ENCODE measurements around the gene PCBP3. TPM values are rescaled to one million over a fixed set of nuclear protein-coding genes. Genes with fewer than 3 reads are reported as not detected.

The PCBP3 gene
- total and polyA plus RNA-seq, 2 of the 13 experiments (the other 11 are each of a cell fraction or from before 2014, with no cell fraction given), result not detected

DNA sequence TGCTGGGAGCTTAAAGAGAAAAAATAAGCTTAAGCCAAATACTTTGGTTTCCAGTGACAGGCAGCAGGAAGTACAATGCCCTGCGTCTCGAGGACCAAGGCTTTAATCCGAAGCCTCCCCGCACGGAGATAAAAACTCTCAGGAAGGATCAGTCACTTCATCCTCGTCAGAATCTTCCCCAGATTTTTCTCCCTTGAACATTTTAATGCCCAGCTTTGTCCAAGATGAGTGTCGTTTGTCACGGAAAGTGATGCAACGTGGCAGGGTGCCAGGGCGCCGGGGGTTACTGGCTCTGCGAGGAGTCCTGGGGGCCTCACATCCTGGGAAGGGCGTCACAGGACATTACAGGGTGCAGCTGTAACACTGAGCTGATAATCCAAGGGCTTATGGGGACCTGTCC is 25.2 kb upstream of the PCBP3 start:
- 56% methylated on average over 9 of the region's 13 CpGs for WGBS (ENCODE audit: low lambda C conversion rate)
- FAIRE-seq (no peak), ATAC-seq (no peak), DNase-seq (ENCODE audit: low spot score) (no peak)
- peaks cover 12% of the 10 kb centered on the region for H3K4me1 ChIP-seq (ENCODE audit: insufficient read depth, low read length)
- CTCF ChIA-PET (ENCODE audit: low intra/inter-chr PET ratio, low total read pairs), result no interaction called here
- intact Hi-C loops (cut with micrococcal nuclease; ENCODE audit: unreplicated experiment) (no loop called here), in situ Hi-C loops (cut with HindIII; ENCODE audit: extremely low pct_ligation_motif_present, low pct_unique_long_range_greater_than_20kb) (no loop called here)
- no peak for TF ChIP-seq ZNF7 (CRISPR knock-in tag; IDR thresholded peaks at IDR 0.05)
- TF ChIP-seq, protein P1, sequence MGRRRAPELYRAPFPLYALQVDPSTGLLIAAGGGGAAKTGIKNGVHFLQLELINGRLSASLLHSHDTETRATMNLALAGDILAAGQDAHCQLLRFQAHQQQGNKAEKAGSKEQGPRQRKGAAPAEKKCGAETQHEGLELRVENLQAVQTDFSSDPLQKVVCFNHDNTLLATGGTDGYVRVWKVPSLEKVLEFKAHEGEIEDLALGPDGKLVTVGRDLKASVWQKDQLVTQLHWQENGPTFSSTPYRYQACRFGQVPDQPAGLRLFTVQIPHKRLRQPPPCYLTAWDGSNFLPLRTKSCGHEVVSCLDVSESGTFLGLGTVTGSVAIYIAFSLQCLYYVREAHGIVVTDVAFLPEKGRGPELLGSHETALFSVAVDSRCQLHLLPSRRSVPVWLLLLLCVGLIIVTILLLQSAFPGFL (CRISPR knock-in tag; IDR thresholded peaks at IDR 0.05), result no peak
- TF ChIP-seq, protein P2, sequence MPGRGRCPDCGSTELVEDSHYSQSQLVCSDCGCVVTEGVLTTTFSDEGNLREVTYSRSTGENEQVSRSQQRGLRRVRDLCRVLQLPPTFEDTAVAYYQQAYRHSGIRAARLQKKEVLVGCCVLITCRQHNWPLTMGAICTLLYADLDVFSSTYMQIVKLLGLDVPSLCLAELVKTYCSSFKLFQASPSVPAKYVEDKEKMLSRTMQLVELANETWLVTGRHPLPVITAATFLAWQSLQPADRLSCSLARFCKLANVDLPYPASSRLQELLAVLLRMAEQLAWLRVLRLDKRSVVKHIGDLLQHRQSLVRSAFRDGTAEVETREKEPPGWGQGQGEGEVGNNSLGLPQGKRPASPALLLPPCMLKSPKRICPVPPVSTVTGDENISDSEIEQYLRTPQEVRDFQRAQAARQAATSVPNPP (CRISPR knock-in tag; IDR thresholded peaks at IDR 0.05), result no peak
- TF ChIP-seq ZNF317 (CRISPR knock-in tag; IDR thresholded peaks at IDR 0.05), result no peak
- TF ChIP-seq, protein P3, sequence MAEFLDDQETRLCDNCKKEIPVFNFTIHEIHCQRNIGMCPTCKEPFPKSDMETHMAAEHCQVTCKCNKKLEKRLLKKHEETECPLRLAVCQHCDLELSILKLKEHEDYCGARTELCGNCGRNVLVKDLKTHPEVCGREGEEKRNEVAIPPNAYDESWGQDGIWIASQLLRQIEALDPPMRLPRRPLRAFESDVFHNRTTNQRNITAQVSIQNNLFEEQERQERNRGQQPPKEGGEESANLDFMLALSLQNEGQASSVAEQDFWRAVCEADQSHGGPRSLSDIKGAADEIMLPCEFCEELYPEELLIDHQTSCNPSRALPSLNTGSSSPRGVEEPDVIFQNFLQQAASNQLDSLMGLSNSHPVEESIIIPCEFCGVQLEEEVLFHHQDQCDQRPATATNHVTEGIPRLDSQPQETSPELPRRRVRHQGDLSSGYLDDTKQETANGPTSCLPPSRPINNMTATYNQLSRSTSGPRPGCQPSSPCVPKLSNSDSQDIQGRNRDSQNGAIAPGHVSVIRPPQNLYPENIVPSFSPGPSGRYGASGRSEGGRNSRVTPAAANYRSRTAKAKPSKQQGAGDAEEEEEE (CRISPR knock-in tag; IDR thresholded peaks at IDR 0.05; ENCODE audit: borderline replicate concordance), result no peak
- TF ChIP-seq ZNF230 (CRISPR knock-in tag; IDR thresholded peaks at IDR 0.05), result no peak
- no peak for TF ChIP-seq SCMH1 (CRISPR knock-in tag; IDR thresholded peaks at IDR 0.05; ENCODE audit: borderline replicate concordance)
- no peak for TF ChIP-seq IKZF4 (CRISPR knock-in tag; IDR thresholded peaks at IDR 0.05; ENCODE audit: borderline replicate concordance, low read depth, not compliant biosample characterization)
- no peak for TF ChIP-seq GTF3A (CRISPR knock-in tag; conservative IDR thresholded peaks at IDR 0.05)
- TF ChIP-seq, protein P4, sequence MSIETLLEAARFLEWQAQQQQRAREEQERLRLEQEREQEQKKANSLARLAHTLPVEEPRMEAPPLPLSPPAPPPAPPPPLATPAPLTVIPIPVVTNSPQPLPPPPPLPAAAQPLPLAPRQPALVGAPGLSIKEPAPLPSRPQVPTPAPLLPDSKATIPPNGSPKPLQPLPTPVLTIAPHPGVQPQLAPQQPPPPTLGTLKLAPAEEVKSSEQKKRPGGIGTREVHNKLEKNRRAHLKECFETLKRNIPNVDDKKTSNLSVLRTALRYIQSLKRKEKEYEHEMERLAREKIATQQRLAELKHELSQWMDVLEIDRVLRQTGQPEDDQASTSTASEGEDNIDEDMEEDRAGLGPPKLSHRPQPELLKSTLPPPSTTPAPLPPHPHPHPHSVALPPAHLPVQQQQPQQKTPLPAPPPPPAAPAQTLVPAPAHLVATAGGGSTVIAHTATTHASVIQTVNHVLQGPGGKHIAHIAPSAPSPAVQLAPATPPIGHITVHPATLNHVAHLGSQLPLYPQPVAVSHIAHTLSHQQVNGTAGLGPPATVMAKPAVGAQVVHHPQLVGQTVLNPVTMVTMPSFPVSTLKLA (IDR thresholded peaks at IDR 0.05), result no peak
- no peaks in the 10 kb centered on the region for H3K36me3 ChIP-seq (replicated peaks in 1 of 2; ENCODE audit: control insufficient read depth in 1 of 2, insufficient read depth in 2 of 2, low read length in 2 of 2)
- no peaks in the 10 kb centered on the region for H3K9me3 ChIP-seq (ENCODE audit: low read length)
- H3K27ac ChIP-seq (ENCODE audit: extremely low read length, insufficient read depth, low read length), result no peak overlapping the region
- no peaks in the 10 kb centered on the region for H3K79me2 ChIP-seq (ENCODE audit: insufficient read depth, low read length)
- no peak overlapping the region for H3K9ac ChIP-seq (ENCODE audit: insufficient read depth, low read depth, low read length)
- BruUV-seq (replicated peaks), result no TSS peak
- H3K4me3 ChIP-seq (replicated peaks in 1 of 3; ENCODE audit: insufficient read depth in 1 of 3, low read depth in 2 of 3, low read length in 3 of 3), result no peak overlapping the region
- H2AFZ ChIP-seq (ENCODE audit: low read length), result no peak overlapping the region
- H3K4me2 ChIP-seq (ENCODE audit: low read depth, low read length), result no peak overlapping the region
- no peaks in the 10 kb centered on the region for H4K20me1 ChIP-seq (ENCODE audit: insufficient read depth, low read length)
- POLR2A ChIA-PET, result no interaction called here
- H3K27me3 ChIP-seq (ENCODE audit: control insufficient read depth in 1 of 2, insufficient read depth in 2 of 2, low read length in 2 of 2), result peaks cover 16 to 75% of the 10 kb centered on the region in 2 experiments

All from HepG2 (cell line).